Esophagus (tissue), 2 donors: ENCODE data around the gene BRD4. TPM values are rescaled to one million over a fixed set of nuclear protein-coding genes. Genes with fewer than 3 reads are reported as not detected.

Experiments
- H3K27ac ChIP-seq, 2 donors: one replicate each; pipeline ENCODE4 v1.5.1; 2013; ENCODE audit warnings: low read depth in 2 of 2, mild to moderate bottlenecking in 2 of 2, inconsistent platforms in 1 of 2, low read length in 1 of 2, moderate library complexity in 1 of 2
- H3K27me3 ChIP-seq, 2 donors: one replicate each; pipeline ENCODE4 v1.6.1; 2013; ENCODE audit warnings: low read length in 2 of 2, control low read depth in 1 of 2, mild to moderate bottlenecking in 1 of 2; ENCODE audit not compliant: insufficient read depth in 2 of 2, control insufficient read depth in 1 of 2
- H3K36me3 ChIP-seq, 2 donors: one replicate each; pipeline ENCODE4 v1.6.1; 2013; ENCODE audit warnings: low read length in 1 of 2; ENCODE audit not compliant: control insufficient read depth in 2 of 2, insufficient read depth in 2 of 2
- H3K4me1 ChIP-seq, 2 donors: one replicate each; pipeline ENCODE4 v1.6.1; 2013; ENCODE audit warnings: low read length in 1 of 2; ENCODE audit not compliant: control insufficient read depth in 2 of 2, insufficient read depth in 2 of 2
- H3K4me3 ChIP-seq, 2 donors: one replicate each; pipeline ENCODE4 v1.5.1; 2013; ENCODE audit warnings: low read length in 2 of 2, mild to moderate bottlenecking in 2 of 2, low read depth in 1 of 2, moderate library complexity in 1 of 2
- H3K9me3 ChIP-seq, 2 donors: one replicate each; pipeline ENCODE4 v1.6.1; 2013; ENCODE audit warnings: mild to moderate bottlenecking in 2 of 2, low read depth in 1 of 2, low read length in 1 of 2, moderate library complexity in 1 of 2; ENCODE audit not compliant: control insufficient read depth in 2 of 2, insufficient read depth in 1 of 2
- WGBS, 2 donors: extraction: QIAGEN DNeasy Blood & Tissue Kit; methylation state at CpG; one replicate each; pipeline ENCODE4 v1.1.7; 2013; 5-methylcytosine and 5-hydroxymethylcytosine counted together
- polyA plus RNA-seq, 2 donors: library from polyadenylated mRNA; stranded (reverse); fragments of 200-250 nt; gene quantifications; one replicate each; pipeline ENCODE4 v1.2.3, GENCODE V29; 2013
- donor health status: healthy with polysubstance abuse.
- donor health status: Bipolar disorder and iron deficiency.

Gene BRD4
- polyA plus RNA-seq, 2 donors, result 13.9 to 27.4 TPM

DNA sequence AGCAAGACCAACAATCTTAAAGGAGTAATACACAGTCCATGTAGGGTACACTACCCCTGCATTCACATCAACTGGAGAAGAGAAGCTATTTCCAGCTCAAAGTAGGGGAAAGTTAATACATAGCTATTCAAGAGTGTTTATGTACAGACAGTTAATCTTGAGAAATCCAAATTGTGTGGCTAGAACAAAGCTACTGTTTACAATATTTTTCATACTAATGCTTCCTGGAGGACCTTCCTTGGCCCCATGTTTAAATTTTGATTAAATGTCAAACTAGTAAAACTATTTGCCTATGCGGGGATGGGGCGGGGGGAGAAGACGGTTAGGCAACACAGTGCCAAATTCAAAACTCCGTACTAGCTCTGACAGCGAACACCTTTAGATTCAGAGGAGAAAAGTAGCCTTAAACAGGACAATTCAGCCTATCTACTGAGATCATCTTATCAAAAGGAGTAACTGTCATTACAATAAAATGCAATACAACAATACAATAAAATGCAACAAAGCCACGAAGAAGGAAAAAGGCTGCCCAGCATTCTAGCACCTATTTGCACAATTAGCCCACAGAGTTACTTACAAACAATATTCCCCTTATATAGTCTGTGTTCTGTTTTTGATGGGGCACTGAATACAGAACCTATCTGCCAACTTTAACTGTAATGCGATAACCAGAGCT is 29.1 kb downstream of the BRD4 start:
- H3K27ac ChIP-seq, result no peak overlapping the region
- 51 to 55% methylated on average over 7 of the region's 7 CpGs for WGBS, 2 donors
- H3K27me3 ChIP-seq, result no peaks in the 10 kb centered on the region
- H3K4me1 ChIP-seq, result peaks cover 12 to 34% of the 10 kb centered on the region in 2 donors
- no peak overlapping the region for H3K4me3 ChIP-seq
- H3K36me3 ChIP-seq, result no peaks in the 10 kb centered on the region
- no peaks in the 10 kb centered on the region for H3K9me3 ChIP-seq

DNA sequence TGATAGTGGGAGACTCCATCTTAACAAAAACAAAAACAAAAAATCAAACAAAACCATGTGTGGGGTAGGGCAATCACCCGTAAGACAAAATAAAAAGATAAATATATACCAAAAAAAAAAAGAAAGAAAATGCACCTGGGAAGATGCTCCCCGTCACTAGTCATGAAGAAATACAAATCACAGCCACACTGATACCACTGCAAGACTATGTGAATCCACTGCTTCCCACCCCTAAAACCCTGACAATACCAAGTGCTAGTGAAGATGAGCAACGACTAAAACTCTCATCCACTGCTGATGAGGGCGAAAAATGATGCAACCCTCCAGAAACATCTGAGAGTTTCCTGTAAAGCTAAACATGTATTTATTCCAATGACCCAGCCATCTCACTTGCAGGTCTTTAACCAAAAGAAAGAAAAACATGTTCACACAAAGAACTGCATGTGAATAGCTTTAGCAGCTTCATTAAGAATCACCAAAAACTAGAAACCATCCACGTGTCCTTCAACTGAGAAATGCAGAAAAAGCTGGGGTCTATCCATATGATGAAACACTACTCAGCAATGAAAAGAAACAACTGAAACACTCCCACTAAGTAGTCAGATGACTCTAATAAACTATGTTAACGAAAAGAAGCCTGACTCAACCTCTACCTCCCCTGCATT is 31.7 kb downstream of the BRD4 start:
- 68 to 72% methylated on average over 6 of the region's 6 CpGs for WGBS, 2 donors
- no peaks in the 10 kb centered on the region for H3K9me3 ChIP-seq
- peaks cover 0 to 2% of the 10 kb centered on the region in 2 donors for H3K36me3 ChIP-seq
- peaks cover 6 to 46% of the 10 kb centered on the region in 2 donors for H3K4me1 ChIP-seq
- no peaks in the 10 kb centered on the region for H3K27me3 ChIP-seq
- no peak overlapping the region for H3K27ac ChIP-seq
- no peak overlapping the region for H3K4me3 ChIP-seq

DNA sequence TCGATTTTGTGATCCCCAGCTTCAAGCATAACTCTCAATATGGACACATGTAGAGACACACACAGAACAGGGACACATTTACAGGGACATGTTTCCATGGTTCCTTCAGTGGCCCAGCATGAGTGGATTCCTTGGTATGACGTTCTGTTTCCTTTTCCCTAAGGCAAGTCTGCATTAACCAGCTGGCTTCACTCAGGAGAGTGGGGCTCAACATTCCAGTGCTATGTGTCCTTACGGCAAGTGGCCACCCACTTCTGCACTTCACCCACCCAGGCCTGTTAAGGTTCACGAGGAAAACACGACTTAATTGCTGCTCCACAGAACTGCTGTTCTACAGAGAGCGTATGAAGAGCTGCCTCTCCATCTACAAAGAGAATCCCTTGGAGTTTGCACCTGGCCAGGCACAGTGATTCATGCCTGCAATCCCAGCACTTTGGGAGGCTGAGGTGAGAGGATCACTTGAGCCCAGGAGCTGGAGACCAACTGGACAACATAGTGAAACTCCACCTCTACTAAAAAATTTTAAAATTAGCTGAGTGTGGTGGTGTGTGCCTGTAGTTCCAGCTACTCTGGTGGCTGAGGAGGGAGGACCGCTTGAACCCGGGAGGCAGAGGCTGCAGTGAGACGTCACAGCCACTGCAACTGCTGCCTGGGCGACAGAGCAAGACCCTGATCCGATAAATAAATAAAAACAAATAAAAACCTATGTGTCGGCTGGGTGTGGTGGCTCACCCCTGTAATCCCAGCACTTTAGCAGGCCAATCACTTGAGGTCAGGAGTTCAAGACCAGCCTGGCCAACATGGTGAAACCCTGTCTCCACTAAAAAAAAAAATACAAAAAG is 32.5 kb downstream of the BRD4 start:
- no peak overlapping the region for H3K4me3 ChIP-seq
- no peaks in the 10 kb centered on the region for H3K27me3 ChIP-seq
- peak overlapping the region in 1 of 2 donors; percentile 20 for H3K27ac ChIP-seq
- no peaks in the 10 kb centered on the region for H3K9me3 ChIP-seq
- peaks cover 6 to 46% of the 10 kb centered on the region in 2 donors for H3K4me1 ChIP-seq
- H3K36me3 ChIP-seq, result peaks cover 0 to 2% of the 10 kb centered on the region in 2 donors
- WGBS, 2 donors, result 75 to 76% methylated on average over 12 of the region's 12 CpGs

DNA sequence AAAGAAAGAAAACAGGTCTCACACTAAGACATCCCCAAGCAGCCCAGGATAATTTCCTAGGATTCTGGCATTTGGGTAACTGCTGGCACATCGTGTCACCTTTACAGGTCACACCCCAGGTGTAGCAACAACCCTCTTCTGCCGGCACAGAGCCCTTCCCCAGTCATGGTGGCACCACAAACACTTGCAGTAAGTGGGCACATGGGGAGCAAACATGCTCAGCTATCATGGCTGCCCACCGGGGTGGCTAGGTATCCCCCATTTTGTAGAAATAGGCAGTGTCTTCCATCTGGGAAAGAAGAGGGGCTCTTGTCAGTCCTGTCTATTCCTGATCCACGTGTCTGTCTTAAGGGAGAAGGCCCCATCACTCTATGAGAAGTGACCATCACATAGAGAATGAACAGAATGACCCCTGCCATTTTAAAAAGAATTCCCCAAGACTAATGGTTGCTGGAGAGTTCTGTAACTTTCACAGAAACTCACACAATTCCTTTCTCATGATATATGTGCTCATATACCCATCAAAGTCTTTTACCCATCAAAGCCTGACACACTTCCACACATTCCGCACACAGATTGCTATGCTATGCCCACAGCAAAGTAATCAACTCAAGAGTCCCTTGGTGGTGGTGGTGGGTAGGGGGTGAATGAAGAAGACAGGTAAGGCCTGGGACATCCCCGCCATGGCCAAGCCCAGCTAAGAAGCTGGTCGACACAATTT is 33.3 kb downstream of the BRD4 start:
- Histone ChIP-seq H3K36me3 (peaks cover 0 to 4% of the 10 kb centered on the region in 2 donors), H3K27ac (peak overlapping the region; percentile 40 to 78), H3K4me1 (peaks cover 9 to 48% of the 10 kb centered on the region in 2 donors), H3K27me3 (no peaks in the 10 kb centered on the region), H3K9me3 (no peaks in the 10 kb centered on the region), H3K4me3 (no peak overlapping the region)
- WGBS, 2 donors, result 76 to 81% methylated on average over 7 of the region's 7 CpGs

DNA sequence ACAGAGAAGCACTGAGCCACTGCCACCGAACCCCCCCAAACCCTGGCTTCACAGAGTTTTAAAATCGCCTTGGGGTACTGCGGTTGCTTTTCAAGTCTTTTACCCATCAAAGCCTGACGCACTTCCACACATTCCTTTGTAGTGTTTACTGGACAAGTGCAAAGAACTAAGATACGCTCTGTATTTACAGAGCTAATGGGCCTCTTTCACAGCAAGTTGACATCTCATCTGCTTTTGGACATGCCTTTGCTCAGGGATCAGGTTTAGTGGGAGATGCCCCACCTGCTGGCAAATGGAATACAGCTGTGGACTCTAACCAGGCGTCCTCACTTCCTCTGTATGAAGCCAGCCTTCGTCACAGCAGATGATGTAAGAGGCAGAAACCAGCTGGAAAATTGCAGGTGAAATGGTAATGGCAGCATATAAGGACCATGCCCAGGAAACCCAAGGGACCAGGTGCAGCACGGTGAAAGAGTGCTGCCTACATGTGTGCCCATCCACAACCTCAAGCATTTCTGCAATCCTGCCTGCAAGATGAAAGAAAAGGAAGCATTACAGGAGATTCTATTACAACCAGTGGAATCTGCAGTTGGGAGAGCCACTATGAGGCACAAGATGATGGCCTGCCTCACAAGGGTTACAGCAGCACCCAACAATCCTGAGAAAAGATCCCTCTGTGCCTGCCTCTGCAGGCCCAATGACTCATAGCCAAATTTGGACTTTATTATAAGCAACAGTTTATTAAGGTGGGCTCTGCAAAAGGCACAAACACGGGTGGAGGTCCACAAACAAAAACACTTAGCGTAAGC is 34.7 kb downstream of the BRD4 start:
- peak overlapping the region in 1 of 2 donors; percentile 7 for H3K4me3 ChIP-seq
- H3K9me3 ChIP-seq, result no peaks in the 10 kb centered on the region
- peaks cover 0 to 4% of the 10 kb centered on the region in 2 donors for H3K36me3 ChIP-seq
- 31 to 34% methylated on average over 10 of the region's 10 CpGs for WGBS, 2 donors
- H3K27me3 ChIP-seq, result no peaks in the 10 kb centered on the region
- H3K27ac ChIP-seq, result peak overlapping the region; percentile 38 to 81
- H3K4me1 ChIP-seq, result peaks cover 10 to 49% of the 10 kb centered on the region in 2 donors

GRCh38 chr19:15296841-15297415 is 35.4 kb downstream of the BRD4 start:
- Histone ChIP-seq H3K9me3 (no peaks in the 10 kb centered on the region), H3K4me1 (peaks cover 13 to 49% of the 10 kb centered on the region in 2 donors), H3K36me3 (peaks cover 0 to 4% of the 10 kb centered on the region in 2 donors), H3K27ac (peak overlapping the region; percentile 45 to 81), H3K27me3 (no peaks in the 10 kb centered on the region), H3K4me3 (no peak overlapping the region)
- WGBS, 2 donors, result 22% methylated on average over 7 of the region's 7 CpGs

DNA sequence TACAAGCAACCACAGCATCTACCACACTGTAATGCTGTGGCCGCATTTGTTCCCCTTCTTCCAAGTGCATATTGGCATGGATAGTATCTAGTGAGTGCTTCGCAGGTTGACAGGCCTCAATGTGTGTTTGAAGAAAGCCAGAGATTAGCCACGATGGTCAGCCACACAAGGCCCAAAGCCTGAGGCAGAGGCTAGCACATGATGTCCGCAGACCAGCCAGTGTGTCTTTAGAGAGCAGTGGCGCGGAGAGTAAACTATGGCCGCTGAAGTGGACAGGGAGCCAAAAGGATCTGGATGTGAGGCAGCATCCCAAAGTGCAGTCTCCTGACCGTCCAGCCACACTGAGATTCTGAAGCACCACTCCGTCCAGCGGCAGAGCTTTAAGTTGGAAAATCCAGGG is 36.0 kb downstream of the BRD4 start:
- H3K9me3 ChIP-seq, result no peaks in the 10 kb centered on the region
- H3K4me1 ChIP-seq, result peaks cover 13 to 49% of the 10 kb centered on the region in 2 donors
- WGBS, 2 donors, result 61 to 66% methylated on average over 10 of the region's 10 CpGs
- no peaks in the 10 kb centered on the region for H3K27me3 ChIP-seq
- peak overlapping the region; percentile 45 to 68 for H3K27ac ChIP-seq
- peaks cover 0 to 4% of the 10 kb centered on the region in 2 donors for H3K36me3 ChIP-seq
- H3K4me3 ChIP-seq, result no peak overlapping the region

GRCh38 chr19:15294561-15294990 is 37.8 kb downstream of the BRD4 start:
- Histone ChIP-seq H3K9me3 (no peaks in the 10 kb centered on the region), H3K4me1 (peaks cover 13 to 49% of the 10 kb centered on the region in 2 donors), H3K27me3 (no peaks in the 10 kb centered on the region), H3K36me3 (peaks cover 0 to 4% of the 10 kb centered on the region in 2 donors), H3K27ac (peak overlapping the region in 1 of 2 donors; percentile 40), H3K4me3 (no peak overlapping the region)
- 35 to 39% methylated on average over 5 of the region's 5 CpGs for WGBS, 2 donors
